Activated T-helper 9 cell treated with anti-CD3 and anti-CD28 coated beads, Interleukin-2, amount 50 U/mL, for 16 hours (primary cell): ENCODE results near the gene ODF4.
"Not testable (repeated sequence)": the region's sequence is repeated elsewhere in the genome, so short reads cannot be mapped to it uniquely, and the experiment has no call there.

ENCODE experiments used
- DNase-seq: peaks from one replicate; pipeline ENCODE4 v3.0.0-alpha.2; 2020; ENCODE audit warnings: low read depth

The ODF4 gene

DNA sequence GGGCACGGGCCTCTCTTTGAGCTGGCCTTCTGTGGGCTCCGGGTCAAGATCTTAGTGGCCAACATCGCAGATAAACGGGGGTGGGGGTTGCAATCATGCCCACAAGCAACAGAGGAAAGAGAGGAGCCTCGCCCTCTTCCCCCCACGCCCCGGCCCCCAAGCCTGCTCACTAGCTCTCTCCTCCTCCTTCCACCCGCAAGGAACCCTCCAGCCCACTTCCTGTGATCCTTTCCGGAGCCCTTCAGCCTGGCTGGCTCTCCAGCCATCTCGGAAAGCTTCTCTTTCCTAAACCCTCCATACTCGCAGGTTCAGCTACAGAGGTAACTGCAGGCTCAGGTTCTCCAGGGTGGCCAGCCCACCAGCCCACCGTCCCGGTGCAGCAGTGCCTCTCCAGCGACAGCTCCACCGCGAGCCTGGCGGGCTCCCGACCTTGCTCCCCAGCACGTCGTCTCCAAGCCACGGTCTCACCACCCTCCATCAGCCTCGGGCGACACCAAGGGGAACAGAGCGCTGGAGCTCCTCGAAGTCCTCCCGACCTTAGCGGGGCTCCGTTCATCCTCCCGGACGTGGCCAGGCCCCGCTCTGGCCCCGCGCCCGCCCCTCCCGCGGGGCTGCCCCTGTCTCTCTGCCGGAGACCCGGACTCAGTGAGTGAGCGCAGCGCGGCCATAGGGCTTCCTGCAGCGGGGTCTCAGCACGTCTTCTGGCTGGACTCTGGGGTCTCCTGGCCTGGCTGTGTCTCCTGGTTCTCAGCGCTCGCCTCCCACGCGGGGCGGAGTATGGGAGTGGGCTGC, 12.9 kb upstream of the ODF4 start:
- no peak for DNase-seq

GRCh38 chr17:8327303-8327649, 12.4 kb upstream of the ODF4 start:
- DNase-seq, result no peak

GRCh38 chr17:8332128-8332527, 7.5 kb upstream of the ODF4 start:
- DNase-seq, result no peak

GRCh38 chr17:8332688-8333087, 7.0 kb upstream of the ODF4 start:
- DNase-seq, result no peak

DNA sequence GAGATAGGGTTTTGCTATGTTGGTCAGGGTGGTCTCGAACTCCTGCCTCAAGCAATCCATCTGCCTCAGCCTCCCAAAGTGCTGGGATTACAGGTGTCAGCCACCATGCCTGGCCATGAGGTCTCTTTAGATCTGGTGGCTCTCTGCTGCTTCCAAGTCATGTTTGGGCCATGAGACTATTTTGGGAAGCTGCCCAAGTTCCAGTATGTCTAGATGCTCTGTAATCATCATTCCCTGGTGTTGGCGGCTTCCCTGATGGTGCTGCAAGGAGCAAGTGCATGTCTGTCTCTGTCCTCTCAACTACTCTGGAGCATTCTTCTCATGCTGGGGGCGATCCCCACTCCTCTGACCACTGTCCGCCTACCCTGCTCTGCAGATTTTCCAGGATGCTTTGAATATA, 6.4 kb upstream of the ODF4 start:
- DNase-seq, result no peak

DNA sequence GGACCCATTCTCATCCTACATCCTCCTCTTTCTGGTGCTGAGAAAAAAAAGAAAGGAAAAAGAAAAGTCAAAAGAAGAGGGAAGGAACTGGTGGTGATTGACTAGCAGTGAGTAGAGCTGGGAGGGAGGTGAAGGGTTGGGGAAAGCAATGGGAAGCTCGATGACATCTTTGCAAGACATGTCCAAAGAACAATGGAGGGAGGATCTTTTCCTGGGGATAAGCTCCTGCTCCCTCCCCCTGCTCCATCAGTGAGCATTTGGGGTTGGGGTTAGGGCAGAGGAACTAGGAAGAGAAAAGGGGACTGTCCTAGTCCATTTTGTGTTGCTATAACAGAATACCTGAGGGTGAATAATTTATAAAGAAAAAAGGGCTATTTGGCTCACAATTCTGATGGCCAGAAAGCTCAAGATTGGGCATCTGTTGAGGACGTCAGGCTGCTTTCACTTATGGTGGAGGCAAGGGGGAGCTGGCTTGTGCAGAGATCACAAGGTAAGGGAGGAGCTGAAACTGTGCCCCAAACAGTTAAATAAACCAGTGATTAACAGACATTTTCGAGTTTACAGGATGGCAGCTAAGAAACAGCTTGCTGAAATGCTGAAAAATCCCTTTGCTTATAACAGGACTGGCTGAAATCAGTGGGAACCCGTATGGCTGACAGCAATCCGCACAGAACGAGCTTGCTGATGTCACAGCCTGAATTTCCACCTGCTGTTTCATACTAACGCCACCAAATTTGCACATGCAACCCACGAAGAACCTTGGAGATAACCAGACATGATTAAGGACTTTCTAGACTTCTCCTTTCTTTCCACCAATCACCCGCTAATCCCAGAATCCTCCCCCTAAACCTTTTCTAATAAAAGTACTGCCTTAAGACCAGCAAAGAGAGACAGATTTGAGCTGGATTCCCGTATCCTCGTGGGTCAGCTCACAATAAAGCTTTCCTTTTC, 1.6 kb upstream of the ODF4 start:
- DNase-seq, result no peak

- DNase-seq, result no peak
Observed at GRCh38 chr17:8338753-8339140, 893 bp upstream of the ODF4 start.

DNA sequence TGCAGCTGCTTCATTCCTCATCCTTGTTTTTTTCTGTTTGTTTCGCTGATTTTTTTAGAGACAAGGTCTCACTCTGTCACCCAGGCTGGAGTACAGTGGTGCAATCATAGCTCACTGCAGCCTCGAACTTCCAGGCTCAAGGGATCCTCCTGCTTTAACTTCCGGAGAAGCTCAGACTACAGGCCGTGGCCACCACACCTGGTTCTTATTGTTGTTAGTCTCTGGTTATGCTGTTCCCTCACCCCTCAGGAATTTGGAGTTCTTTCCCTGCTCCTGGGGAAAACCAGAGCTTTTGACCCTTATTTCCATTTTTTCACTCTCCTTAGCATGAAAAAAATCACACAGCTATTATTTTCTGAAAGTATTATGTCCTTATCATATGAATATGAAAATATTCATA, 1.8 kb downstream of the ODF4 start:
- DNase-seq, result no peak

GRCh38 chr17:8345052-8345690, 5.5 kb downstream of the ODF4 start:
- no peak for DNase-seq

- no peak for DNase-seq
Observed at GRCh38 chr17:8345951-8346665, 6.5 kb downstream of the ODF4 start.

GRCh38 chr17:8347001-8347400, 7.4 kb downstream of the ODF4 start:
- not testable (repeated sequence) for DNase-seq

GRCh38 chr17:8350339-8350738, 10.7 kb downstream of the ODF4 start:
- DNase-seq, result no peak

DNA sequence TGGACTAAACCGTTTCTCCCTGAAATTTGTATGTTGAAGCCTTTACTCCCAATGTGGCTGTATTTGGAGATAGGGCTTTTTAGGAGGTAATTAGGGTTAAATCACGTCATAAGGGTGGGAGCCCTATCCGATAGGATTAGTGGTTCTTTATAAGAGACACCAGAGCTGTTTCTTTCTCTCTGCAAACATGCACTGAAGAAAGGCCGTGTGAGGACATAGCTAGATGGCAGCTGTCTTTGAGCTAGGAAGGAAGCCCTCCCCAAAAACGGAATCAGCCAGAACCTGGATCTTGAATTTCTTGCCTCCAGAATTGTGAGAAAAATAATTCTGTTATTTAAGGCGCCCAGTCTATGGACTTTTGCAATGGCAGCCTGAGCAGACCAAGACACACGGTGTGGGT, 14.1 kb downstream of the ODF4 start:
- DNase-seq, result no peak

DNA sequence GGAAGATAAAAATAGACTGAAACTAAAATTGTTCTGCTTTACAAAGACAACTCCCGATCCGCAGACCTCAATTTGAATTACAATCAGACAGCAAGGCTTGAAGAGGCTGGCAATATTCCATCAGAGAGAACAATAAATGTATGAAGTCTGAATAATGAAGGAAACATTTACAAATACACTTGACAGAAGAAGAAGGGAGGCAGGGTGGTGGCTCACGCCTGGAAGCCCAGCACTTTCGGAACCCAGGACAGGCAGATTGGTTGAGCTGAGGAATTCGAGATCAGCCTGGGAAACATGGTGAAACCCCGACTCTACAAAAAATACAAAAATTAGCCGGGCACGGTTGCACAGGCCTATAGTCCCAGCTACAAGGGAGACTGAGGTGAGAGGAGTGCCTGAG, 14.6 kb downstream of the ODF4 start:
- no peak for DNase-seq

- DNase-seq, result no peak
Observed at GRCh38 chr17:8357910-8358309, 18.3 kb downstream of the ODF4 start.

DNA sequence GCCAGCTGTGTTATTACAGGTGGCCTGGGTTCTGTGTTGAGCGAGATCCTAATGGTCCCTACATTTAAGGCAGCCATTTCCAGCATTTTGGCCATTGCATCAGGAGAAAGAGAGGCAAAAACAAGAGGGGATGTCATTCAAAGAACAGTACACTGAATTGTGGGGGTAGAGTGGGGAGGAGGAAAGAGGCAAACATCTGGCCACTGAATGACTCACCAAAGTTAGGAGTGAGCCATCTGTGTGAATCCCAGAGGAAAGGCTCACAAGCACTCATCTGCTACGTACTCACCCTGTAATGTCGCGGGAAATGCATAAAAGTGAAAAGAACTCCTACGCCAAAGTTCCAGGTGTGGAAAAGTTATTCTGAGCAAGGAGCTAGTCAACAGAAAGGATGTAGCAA, 20.1 kb downstream of the ODF4 start:
- no peak for DNase-seq

DNA sequence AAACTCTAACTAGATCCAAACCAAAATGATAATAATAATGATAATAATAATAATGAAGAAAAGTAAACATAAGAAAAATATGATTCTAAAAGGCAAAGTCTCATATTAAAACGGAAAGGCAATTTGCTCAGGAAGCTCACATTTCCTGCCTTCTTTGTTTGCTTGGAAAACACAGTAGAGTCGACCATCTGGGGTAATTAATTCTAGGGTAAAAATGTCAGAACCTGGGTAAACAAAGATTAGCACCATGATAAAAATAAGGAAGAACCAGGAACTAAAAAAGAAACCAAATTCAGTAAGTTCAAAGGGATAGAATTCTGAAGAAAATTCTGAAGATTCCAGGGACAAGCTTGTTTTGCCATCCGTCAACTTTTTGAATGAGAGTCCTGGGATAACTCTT, 20.6 kb downstream of the ODF4 start:
- no peak for DNase-seq

- no peak for DNase-seq
Observed at GRCh38 chr17:8360751-8361150, 21.1 kb downstream of the ODF4 start.

DNA sequence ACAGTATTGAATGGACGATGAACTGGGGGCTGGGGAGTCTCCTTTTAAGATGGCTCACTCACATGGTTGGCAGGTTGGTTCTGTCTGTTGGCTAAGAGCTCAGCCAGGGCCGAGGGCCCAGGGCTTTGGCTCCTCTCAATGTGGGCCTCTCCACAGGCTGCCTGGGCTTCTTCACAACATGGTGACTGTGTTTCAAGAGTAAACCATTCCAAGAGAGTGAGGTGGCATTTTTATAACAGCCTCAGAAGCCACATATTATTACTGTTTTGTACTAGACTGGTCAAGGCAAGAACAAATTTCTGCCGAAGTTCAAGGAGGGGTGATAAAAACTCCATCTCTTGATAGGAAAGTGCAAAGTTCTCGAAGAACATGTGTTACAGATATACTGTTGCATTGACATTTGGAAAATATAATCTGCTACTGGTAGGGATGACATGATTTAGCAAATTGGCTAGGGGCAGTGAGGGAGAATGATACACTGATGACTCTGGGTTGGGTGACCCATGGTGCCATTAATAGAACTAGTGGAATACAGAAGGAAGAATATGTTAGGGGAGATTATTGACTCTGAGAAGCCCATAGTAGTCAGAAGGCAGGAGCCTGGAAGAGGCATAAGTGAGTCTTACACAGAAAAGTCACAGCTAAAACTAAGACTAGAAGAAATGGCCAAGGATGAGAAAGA, 23.2 kb downstream of the ODF4 start:
- no peak for DNase-seq

DNA sequence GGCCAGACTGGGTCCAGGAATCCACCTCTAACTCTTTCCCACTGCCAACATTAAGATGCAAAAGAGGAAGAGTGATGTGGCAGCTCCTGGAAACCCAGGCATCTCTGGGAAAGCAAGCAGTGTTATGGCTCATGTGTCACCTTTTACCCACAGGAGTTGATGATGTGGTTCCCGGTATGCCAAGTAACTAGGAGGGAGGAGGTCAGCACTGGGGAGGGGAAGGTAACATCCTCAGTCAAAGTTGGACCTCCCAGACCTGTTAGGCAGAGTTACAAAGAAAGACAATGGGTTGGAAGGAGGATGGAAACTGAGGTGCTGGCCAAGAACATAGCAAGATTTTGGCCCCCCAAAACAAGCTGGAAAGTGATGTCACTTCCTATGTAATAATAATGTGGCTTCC, 25.5 kb downstream of the ODF4 start:
- DNase-seq, result no peak

- no peak for DNase-seq
Observed at GRCh38 chr17:8366231-8366630, 26.6 kb downstream of the ODF4 start.

- DNase-seq, result no peak
Observed at GRCh38 chr17:8368193-8368592, 28.6 kb downstream of the ODF4 start.
